A549 (cell line): ENCODE data around the gene FASTK. TPM values are rescaled to one million over a fixed set of nuclear protein-coding genes. Genes with fewer than 3 reads are reported as not detected.
A peak's percentile ranks its signal among the peaks of the same experiment; 100 is the strongest.

ENCODE experiments used
- ATAC-seq, 2 experiments: fragments of 200-7000 bp in 1 of 2; fragments of >200 bp in 1 of 2; cut with Nextera tagmentation in 1 of 2; cut with Tn5 transposase in 1 of 2; 3 replicates each; pipeline versions ENCODE4 v1.8.0 to v1.9.1; 2018 to 2020; ENCODE audit warnings: mild to moderate bottlenecking in 1 of 2, moderate library complexity in 1 of 2
- CTCF ChIA-PET: fragments of 300-600 bp; sonication (Branson Sonifier 250); formaldehyde crosslinking; extraction: SDS; loops from one replicate; lab custom pipeline; 2021; ENCODE audit warnings: antibody characterized with exemption, inconsistent platforms; lab: Yijun Ruan, JAX
- POLR2A ChIA-PET: fragments of 350-600 bp; formaldehyde crosslinking; extraction: SDS; loops from one replicate; lab custom pipeline; 2021; ENCODE audit warnings: antibody characterized with exemption, inconsistent platforms; lab: Yijun Ruan, JAX
- DNase-seq, 2 experiments: peaks; one replicate each; pipeline versions ENCODE4 v3.0.0 to v3.0.0-alpha.2; 2011 to 2016; ENCODE audit warnings: low read depth in 1 of 2, low spot score in 1 of 2
- FAIRE-seq: peaks from 2 replicates; lab custom pipeline; 2011; peaks lifted over from hg19 to GRCh38; lab: Jason Lieb, UNC
- H3K27ac ChIP-seq, 2 experiments: fragments of >200 bp; sonication (Bioruptor Twin); formaldehyde crosslinking; 3 replicates each; pipeline ENCODE4 v1.5.1; 2016 to 2017
- H3K4me1 ChIP-seq: fragments of >200 bp; sonication (Bioruptor Twin); formaldehyde crosslinking; 3 replicates; pipeline ENCODE4 v1.6.1; 2016
- H3K4me2 ChIP-seq: fragments of >200 bp; sonication (Bioruptor Twin); formaldehyde crosslinking; 3 replicates; pipeline ENCODE4 v1.6.1; 2016
- H3K4me3 ChIP-seq: fragments of >200 bp; sonication (Bioruptor Twin); formaldehyde crosslinking; 3 replicates; pipeline ENCODE4 v1.5.1; 2016
- H3K9me3 ChIP-seq: fragments of >200 bp; sonication (Bioruptor Twin); formaldehyde crosslinking; 3 replicates; pipeline ENCODE4 v1.6.1; 2016
- CBX2 ChIP-seq: fragments of 200-600 bp; sonication (generic); IDR thresholded peaks from 2 replicates; pipeline ENCODE4 v1.6.1; 2016; ENCODE audit warnings: low read depth, mild to moderate bottlenecking, borderline replicate concordance
- CBX8 ChIP-seq: fragments of 200-600 bp; sonication (generic); IDR thresholded peaks from 2 replicates; pipeline ENCODE4 v1.6.1; 2016
- CEBPB ChIP-seq, 2 experiments: fragments of >200 bp in 1 of 2; sonication (Bioruptor Twin) in 1 of 2; formaldehyde crosslinking in 1 of 2; IDR thresholded peaks; 2 replicates each; pipeline ENCODE4 v1.6.1; 2012 to 2016
- E2F6 ChIP-seq: IDR thresholded peaks from 2 replicates; pipeline ENCODE4 v1.6.1; 2012; ENCODE audit warnings: low read depth, borderline replicate concordance
- EHMT2 ChIP-seq: fragments of 200-600 bp; sonication (generic); IDR thresholded peaks from 2 replicates; pipeline ENCODE4 v1.6.1; 2016; ENCODE audit warnings: antibody characterized with exemption, low read depth, mild to moderate bottlenecking, moderate library complexity
- ELK1 ChIP-seq: fragments of 150-350 bp; IDR thresholded peaks from 2 replicates; pipeline ENCODE4 v1.6.1; 2014; ENCODE audit warnings: low read depth, mild to moderate bottlenecking, low read length
- EP300 ChIP-seq, 2 experiments: fragments of >200 bp; sonication (Bioruptor Twin); formaldehyde crosslinking; IDR thresholded peaks; 2 replicates in 1 of 2; 3 replicates in 1 of 2; pipeline ENCODE4 v1.6.1; 2016 to 2017
- FOSL2 ChIP-seq, 2 experiments: fragments of 450-650 bp in 1 of 2; fragments of >200 bp in 1 of 2; sonication (Bioruptor Twin) in 1 of 2; formaldehyde crosslinking; IDR thresholded peaks; 2 replicates each; pipeline versions ENCODE4 v1.5.0 to v1.6.1; 2016 to 2020; ENCODE audit warnings: mild to moderate bottlenecking in 1 of 2, moderate library complexity in 1 of 2
- FOXS1 ChIP-seq: fragments of 250-450 bp; sonication (Bioruptor Pico); IDR thresholded peaks from 2 replicates; pipeline ENCODE4 v1.5.0; 2020; ENCODE audit warnings: mild to moderate bottlenecking, moderate library complexity
- GATA3 ChIP-seq: IDR thresholded peaks from 2 replicates; pipeline ENCODE4 v1.6.1; 2012; ENCODE audit warnings: borderline replicate concordance
- HDAC2 ChIP-seq: fragments of 200-600 bp; sonication (generic); IDR thresholded peaks from 2 replicates; pipeline ENCODE4 v1.6.1; 2016
- HMGXB4 ChIP-seq: fragments of 250-450 bp; sonication (Bioruptor Pico); IDR thresholded peaks from 2 replicates; pipeline ENCODE4 v1.5.0; 2021; ENCODE audit warnings: mild to moderate bottlenecking, moderate library complexity, borderline replicate concordance
- HOXA7 ChIP-seq: fragments of 250-450 bp; sonication (Bioruptor Pico); IDR thresholded peaks from 2 replicates; pipeline ENCODE4 v1.5.0; 2020; ENCODE audit warnings: mild to moderate bottlenecking, moderate library complexity
- KDM5A ChIP-seq: fragments of 200-600 bp; sonication (generic); IDR thresholded peaks from 2 replicates; pipeline ENCODE4 v1.6.1; 2016; ENCODE audit warnings: antibody characterized with exemption, mild to moderate bottlenecking
- MAZ ChIP-seq: fragments of 150-350 bp; IDR thresholded peaks from 2 replicates; pipeline ENCODE4 v1.6.1; 2014; ENCODE audit warnings: antibody characterized with exemption, low read depth, low read length, borderline replicate concordance
- NFE2L2 ChIP-seq: fragments of 150-350 bp; conservative IDR thresholded peaks from 2 replicates; pipeline ENCODE4 v1.6.1; 2014; ENCODE audit warnings: low read length
- PBX3 ChIP-seq: IDR thresholded peaks from 2 replicates; pipeline ENCODE4 v1.6.1; 2012
- POLR2A ChIP-seq: IDR thresholded peaks from 2 replicates; pipeline ENCODE4 v1.6.1; 2012; ENCODE audit warnings: mild to moderate bottlenecking, low read length
- POLR2AphosphoS2 ChIP-seq: conservative IDR thresholded peaks from 2 replicates; pipeline ENCODE4 v1.6.1; 2012; ENCODE audit warnings: low read length, improper control_type of control experiment, inconsistent platforms
- RNF2 ChIP-seq: fragments of 200-600 bp; sonication (generic); IDR thresholded peaks from 2 replicates; pipeline ENCODE4 v1.6.1; 2016; ENCODE audit warnings: low read depth, mild to moderate bottlenecking, antibody characterized with exemption, moderate library complexity, borderline replicate concordance
- SREBF2 ChIP-seq: fragments of 450-650 bp; IDR thresholded peaks from 2 replicates; pipeline ENCODE4 v1.6.1; 2014; ENCODE audit warnings: mild to moderate bottlenecking, moderate library complexity
- TFCP2L1 ChIP-seq: fragments of 250-450 bp; sonication (Bioruptor Pico); IDR thresholded peaks from 2 replicates; pipeline ENCODE4 v1.5.0; 2021; ENCODE audit warnings: mild to moderate bottlenecking
- TP53 ChIP-seq: fragments of 250-450 bp; sonication (Bioruptor Pico); IDR thresholded peaks from 2 replicates; pipeline ENCODE4 v1.5.0; 2021; ENCODE audit warnings: mild to moderate bottlenecking, moderate library complexity
- USF2 ChIP-seq: fragments of 450-650 bp; IDR thresholded peaks from 2 replicates; pipeline ENCODE4 v1.6.1; 2014; ENCODE audit warnings: antibody characterized with exemption
- ZC3H11A ChIP-seq: fragments of 450-650 bp; IDR thresholded peaks from 2 replicates; pipeline ENCODE4 v1.6.1; 2014; ENCODE audit warnings: antibody characterized with exemption, mild to moderate bottlenecking
- ZFP36 ChIP-seq: fragments of 450-650 bp; IDR thresholded peaks from 2 replicates; pipeline ENCODE4 v1.6.1; 2014; ENCODE audit warnings: borderline replicate concordance; ENCODE audit not compliant: partially characterized antibody
- ZNF302 ChIP-seq: fragments of 250-450 bp; sonication (Bioruptor Pico); IDR thresholded peaks from 2 replicates; pipeline ENCODE4 v1.9.0; 2021; ENCODE audit warnings: inconsistent platforms, mild to moderate bottlenecking, moderate library complexity
- WGBS: methylation state at CpG from one replicate; pipeline ENCODE4 v1.1.6; 2017; ENCODE audit errors: missing lambda C conversion rate; 5-methylcytosine and 5-hydroxymethylcytosine counted together
- polyA plus RNA-seq, 4 experiments: library from polyadenylated mRNA; depleted of rRNA in 3 of 4; stranded (reverse); fragments of >200 nt; fragmentation: RNase III in 1 of 4; extraction: RNeasy Plus Mini Kit Qiagen cat#74134 plus additional on column Dnase treatment in 1 of 4; gene quantifications; 2 replicates in 3 of 4; 3 replicates in 1 of 4; pipeline ENCODE4 v1.2.3, GENCODE V29; 2011 to 2017

The FASTK gene
- polyA plus RNA-seq, 2 of the 4 experiments (the other 2 are of a cell fraction) = 38.5 to 72.4 TPM

GRCh38 chr7:151061213-151062110 lies 19.1 kb downstream of the FASTK start:
- TF ChIP-seq MAZ = no peak
- peak; percentile 38; the same call in 1 of the 2 replicates for TF ChIP-seq RNF2
- no peak; the same call in 1 of the 2 replicates for TF ChIP-seq PBX3
- peak; percentile 32; the same call in 1 of the 2 replicates for TF ChIP-seq POLR2A
- TF ChIP-seq, all 56 proteins: peak for 2
- H3K4me3 ChIP-seq = peak overlapping the region; percentile 86
- H3K9me3 ChIP-seq = no peaks in the 10 kb centered on the region
- ChIA-PET CTCF (interaction anchor here (0.7 to 5.7 kb wide), 15 partner anchors 13 to 97 kb away, joined by 3 to 64 read pairs (median 7); partner anchors contain the start of genes ABCB8, AGAP3 and FASTK), POLR2A (interaction anchor here (0.5 to 2.2 kb wide), 11 partner anchors 9 to 166 kb away, joined by 4 to 20 read pairs (median 6); partner anchors contain the start of genes ABCB8, ABCF2, AGAP3 and FASTK)
- peak overlapping the region; percentile 99 for H3K27ac ChIP-seq
- 4% methylated on average over 18 of the region's 33 CpGs for WGBS
- DNase-seq (peak in 1 of 2 experiments; percentile 60), FAIRE-seq (no peak), ATAC-seq (peak; percentile 0 to 2; a peak in 3 of 6 replicates)
- peaks cover 44% of the 10 kb centered on the region for H3K4me1 ChIP-seq
- peak overlapping the region; percentile 92 for H3K4me2 ChIP-seq

- Histone ChIP-seq H3K9me3 (no peaks in the 10 kb centered on the region), H3K4me3 (peak overlapping the region; percentile 86), H3K27ac (peak overlapping the region; percentile 99), H3K4me2 (peak overlapping the region; percentile 92), H3K4me1 (peaks cover 44% of the 10 kb centered on the region)
- ChIA-PET POLR2A (interaction anchor here (0.6 to 1.3 kb wide), 3 partner anchors 20 to 166 kb away, joined by 4 to 10 read pairs (median 5); partner anchors contain the start of genes ABCF2 and FASTK), CTCF (interaction anchor here (0.7 to 5.7 kb wide), 15 partner anchors 10 to 105 kb away, joined by 3 to 64 read pairs (median 6); partner anchors contain the start of genes ABCB8, AGAP3 and FASTK)
- WGBS = 0% methylated on average over 13 of the region's 21 CpGs
- no peak for FAIRE-seq
- peak; percentile 5 to 30 for ATAC-seq
- DNase-seq = peak; percentile 79 to 89
- TF ChIP-seq FOXS1 (CRISPR knock-in tag) (no peak), PBX3 (no peak; the same call in 1 of the 2 replicates), CBX2 (no peak), NFE2L2 (no peak), SREBF2 (no peak), ZFP36 (no peak), E2F6 (no peak), KDM5A (no peak), ELK1 (no peak), HMGXB4 (CRISPR knock-in tag) (no peak), EP300 (IDR thresholded peaks at IDR 0.05) (no peak), CBX8 (no peak), USF2 (no peak), TFCP2L1 (CRISPR knock-in tag) (no peak), HOXA7 (CRISPR knock-in tag) (no peak; the same call in 1 of the 2 replicates), GATA3 (no peak), EHMT2 (no peak), HDAC2 (no peak), ZC3H11A (no peak), FOSL2 (IDR thresholded peaks at IDR 0.05) (no peak), FOSL2 (CRISPR knock-in tag; IDR thresholded peaks at IDR 0.05) (peak; percentile 19; the same call in 1 of the 2 replicates), TP53 (no peak), POLR2AphosphoS2 (no peak), ZNF302 (CRISPR knock-in tag) (no peak), CEBPB (IDR thresholded peaks at IDR 0.05) (no peak)
Observed at GRCh38 chr7:151060416-151061212, 20.0 kb downstream of the FASTK start.
